ENCODE data around the gene EPB41L3.

DNA sequence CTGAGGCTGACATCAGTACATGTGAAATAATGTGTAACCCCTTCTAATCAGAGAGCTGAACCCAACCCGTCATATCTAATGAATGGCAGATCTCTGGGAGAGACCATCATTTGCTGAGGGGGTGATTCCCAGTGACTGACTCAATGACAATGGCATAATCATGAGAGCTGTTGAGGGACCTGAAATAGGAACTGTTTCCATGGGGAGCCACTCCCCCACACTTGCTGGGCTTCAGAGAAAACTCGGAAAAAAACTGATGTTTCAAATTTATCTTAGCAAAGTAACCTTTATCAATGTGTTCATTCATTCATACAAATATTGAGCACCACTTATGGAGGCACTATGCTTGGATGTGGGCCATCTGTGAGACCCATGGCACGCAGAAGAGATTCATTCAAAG, 154.9 kb downstream of the EPB41L3 start:
- no peak for TF ChIP-seq POLR2AphosphoS5 (IDR thresholded peaks at IDR 0.05; ENCODE audit: low read depth, low read length)
- TF ChIP-seq SIN3A (IDR thresholded peaks at IDR 0.05; ENCODE audit: borderline replicate concordance, insufficient read depth, low read length) = no peak
- no peak for TF ChIP-seq TAF1 (IDR thresholded peaks at IDR 0.05; ENCODE audit: borderline replicate concordance, insufficient read depth, low read length)
- TF ChIP-seq FOXP2 (optimal IDR thresholded peaks at IDR 0.05; ENCODE audit: borderline replicate concordance, extremely low read depth, extremely low read length, insufficient read depth) = no peak

Data from PFSK-1 (cell line).